ENCODE measurements around the gene KAT2A.

DNA sequence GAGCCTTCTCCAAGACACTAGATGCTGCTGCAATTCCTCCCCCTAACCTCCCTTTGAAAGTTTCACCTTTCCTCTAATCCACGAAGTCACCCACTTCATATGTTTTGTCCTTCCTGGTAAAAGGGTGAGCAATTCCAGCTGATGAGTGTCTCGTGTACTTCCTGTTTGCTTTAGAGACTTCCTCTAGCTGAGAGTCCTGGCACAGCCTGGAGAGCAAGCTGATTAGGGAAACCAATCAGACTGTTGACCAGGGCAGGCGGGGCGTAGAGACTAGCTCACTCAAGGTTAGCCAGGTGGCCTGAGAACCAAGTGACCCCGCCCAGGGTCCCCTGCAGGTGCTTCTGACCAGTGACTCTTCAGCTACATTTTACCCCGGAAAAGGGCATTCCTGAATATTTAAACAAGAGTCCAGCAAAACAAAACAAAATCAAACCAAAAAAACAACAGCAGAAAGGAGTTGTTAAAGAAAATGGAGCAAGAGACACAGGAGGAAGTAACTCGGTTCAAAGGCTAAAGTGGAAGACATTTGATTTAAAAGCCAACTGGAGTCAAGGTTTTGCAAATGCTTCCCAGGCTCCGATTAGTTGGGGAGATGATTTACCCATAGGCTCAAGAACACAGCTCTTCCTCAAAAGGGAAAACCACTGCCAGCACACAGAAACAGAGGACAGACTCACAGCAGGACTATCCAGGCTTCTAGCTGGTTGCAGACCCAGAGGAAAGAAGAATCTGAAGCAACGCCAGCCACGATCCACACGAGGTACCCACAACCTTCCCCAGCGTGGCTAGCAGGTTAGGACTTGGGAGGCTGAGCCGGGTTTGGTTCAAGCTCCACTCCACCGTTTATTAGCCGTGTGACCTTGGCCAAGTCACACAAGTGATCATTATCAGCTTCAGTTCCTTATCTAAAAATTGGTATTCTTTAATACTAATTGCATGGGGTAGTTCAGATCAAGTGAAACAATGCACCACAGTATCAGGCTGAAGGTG lies 14.8 kb upstream of the KAT2A start:
- TF ChIP-seq, protein P1, sequence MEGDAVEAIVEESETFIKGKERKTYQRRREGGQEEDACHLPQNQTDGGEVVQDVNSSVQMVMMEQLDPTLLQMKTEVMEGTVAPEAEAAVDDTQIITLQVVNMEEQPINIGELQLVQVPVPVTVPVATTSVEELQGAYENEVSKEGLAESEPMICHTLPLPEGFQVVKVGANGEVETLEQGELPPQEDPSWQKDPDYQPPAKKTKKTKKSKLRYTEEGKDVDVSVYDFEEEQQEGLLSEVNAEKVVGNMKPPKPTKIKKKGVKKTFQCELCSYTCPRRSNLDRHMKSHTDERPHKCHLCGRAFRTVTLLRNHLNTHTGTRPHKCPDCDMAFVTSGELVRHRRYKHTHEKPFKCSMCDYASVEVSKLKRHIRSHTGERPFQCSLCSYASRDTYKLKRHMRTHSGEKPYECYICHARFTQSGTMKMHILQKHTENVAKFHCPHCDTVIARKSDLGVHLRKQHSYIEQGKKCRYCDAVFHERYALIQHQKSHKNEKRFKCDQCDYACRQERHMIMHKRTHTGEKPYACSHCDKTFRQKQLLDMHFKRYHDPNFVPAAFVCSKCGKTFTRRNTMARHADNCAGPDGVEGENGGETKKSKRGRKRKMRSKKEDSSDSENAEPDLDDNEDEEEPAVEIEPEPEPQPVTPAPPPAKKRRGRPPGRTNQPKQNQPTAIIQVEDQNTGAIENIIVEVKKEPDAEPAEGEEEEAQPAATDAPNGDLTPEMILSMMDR (IDR thresholded peaks at IDR 0.05 in 2 of 3, conservative IDR thresholded peaks at IDR 0.05 in 1 of 3; ENCODE audit: insufficient read depth in 2 of 3, low read depth in 1 of 3, low read length in 3 of 3): no peak
- TF ChIP-seq, protein P2, sequence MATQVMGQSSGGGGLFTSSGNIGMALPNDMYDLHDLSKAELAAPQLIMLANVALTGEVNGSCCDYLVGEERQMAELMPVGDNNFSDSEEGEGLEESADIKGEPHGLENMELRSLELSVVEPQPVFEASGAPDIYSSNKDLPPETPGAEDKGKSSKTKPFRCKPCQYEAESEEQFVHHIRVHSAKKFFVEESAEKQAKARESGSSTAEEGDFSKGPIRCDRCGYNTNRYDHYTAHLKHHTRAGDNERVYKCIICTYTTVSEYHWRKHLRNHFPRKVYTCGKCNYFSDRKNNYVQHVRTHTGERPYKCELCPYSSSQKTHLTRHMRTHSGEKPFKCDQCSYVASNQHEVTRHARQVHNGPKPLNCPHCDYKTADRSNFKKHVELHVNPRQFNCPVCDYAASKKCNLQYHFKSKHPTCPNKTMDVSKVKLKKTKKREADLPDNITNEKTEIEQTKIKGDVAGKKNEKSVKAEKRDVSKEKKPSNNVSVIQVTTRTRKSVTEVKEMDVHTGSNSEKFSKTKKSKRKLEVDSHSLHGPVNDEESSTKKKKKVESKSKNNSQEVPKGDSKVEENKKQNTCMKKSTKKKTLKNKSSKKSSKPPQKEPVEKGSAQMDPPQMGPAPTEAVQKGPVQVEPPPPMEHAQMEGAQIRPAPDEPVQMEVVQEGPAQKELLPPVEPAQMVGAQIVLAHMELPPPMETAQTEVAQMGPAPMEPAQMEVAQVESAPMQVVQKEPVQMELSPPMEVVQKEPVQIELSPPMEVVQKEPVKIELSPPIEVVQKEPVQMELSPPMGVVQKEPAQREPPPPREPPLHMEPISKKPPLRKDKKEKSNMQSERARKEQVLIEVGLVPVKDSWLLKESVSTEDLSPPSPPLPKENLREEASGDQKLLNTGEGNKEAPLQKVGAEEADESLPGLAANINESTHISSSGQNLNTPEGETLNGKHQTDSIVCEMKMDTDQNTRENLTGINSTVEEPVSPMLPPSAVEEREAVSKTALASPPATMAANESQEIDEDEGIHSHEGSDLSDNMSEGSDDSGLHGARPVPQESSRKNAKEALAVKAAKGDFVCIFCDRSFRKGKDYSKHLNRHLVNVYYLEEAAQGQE (IDR thresholded peaks at IDR 0.05; ENCODE audit: borderline replicate concordance): no peak
- TF ChIP-seq, protein P2 (CRISPR knock-in tag; IDR thresholded peaks at IDR 0.05; ENCODE audit: low read depth): no peak
- TF ChIP-seq POLR2A (conservative IDR thresholded peaks at IDR 0.05) (no peak), THRA (IDR thresholded peaks at IDR 0.05) (no peak), HLTF (IDR thresholded peaks at IDR 0.05) (no peak), ZNF431 (CRISPR knock-in tag; IDR thresholded peaks at IDR 0.05) (no peak)
- TF ChIP-seq, protein P3, sequence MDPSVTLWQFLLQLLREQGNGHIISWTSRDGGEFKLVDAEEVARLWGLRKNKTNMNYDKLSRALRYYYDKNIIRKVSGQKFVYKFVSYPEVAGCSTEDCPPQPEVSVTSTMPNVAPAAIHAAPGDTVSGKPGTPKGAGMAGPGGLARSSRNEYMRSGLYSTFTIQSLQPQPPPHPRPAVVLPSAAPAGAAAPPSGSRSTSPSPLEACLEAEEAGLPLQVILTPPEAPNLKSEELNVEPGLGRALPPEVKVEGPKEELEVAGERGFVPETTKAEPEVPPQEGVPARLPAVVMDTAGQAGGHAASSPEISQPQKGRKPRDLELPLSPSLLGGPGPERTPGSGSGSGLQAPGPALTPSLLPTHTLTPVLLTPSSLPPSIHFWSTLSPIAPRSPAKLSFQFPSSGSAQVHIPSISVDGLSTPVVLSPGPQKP (CRISPR knock-in tag; IDR thresholded peaks at IDR 0.05): no peak
- TF ChIP-seq, protein P4, sequence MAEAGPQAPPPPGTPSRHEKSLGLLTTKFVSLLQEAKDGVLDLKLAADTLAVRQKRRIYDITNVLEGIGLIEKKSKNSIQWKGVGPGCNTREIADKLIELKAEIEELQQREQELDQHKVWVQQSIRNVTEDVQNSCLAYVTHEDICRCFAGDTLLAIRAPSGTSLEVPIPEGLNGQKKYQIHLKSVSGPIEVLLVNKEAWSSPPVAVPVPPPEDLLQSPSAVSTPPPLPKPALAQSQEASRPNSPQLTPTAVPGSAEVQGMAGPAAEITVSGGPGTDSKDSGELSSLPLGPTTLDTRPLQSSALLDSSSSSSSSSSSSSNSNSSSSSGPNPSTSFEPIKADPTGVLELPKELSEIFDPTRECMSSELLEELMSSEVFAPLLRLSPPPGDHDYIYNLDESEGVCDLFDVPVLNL (CRISPR knock-in tag; IDR thresholded peaks at IDR 0.05; ENCODE audit: low read depth): no peak
